22Rv1 (cell line): ENCODE data around the gene PCBP4.
"Not testable (repeated sequence)": the region's sequence is repeated elsewhere in the genome, so short reads cannot be mapped to it uniquely, and the experiment has no call there.

Experiments
- CTCF ChIP-seq: fragments of 450-650 bp; IDR thresholded peaks from 2 replicates; pipeline ENCODE4 v1.5.1; 2017; ENCODE audit warnings: mild to moderate bottlenecking
- ZFX ChIP-seq: fragments of 450-650 bp; IDR thresholded peaks from 2 replicates; pipeline ENCODE4 v1.6.1; 2017; ENCODE audit warnings: antibody characterized with exemption, borderline replicate concordance

- TF ChIP-seq CTCF, ZFX: not testable (repeated sequence)
These were observed 26.4 kb upstream of the PCBP4 start for GRCh38 chr3:51993657-51994056.
